HepG2 (cell line): ENCODE measurements around the gene CUL1. TPM values are rescaled to one million over a fixed set of nuclear protein-coding genes. Genes with fewer than 3 reads are reported as not detected.

Source experiments
- ATAC-seq: fragments of 200-7000 bp; cut with Tn5 transposase; 3 replicates; pipeline ENCODE4 v1.9.1; 2020; ENCODE audit warnings: mild to moderate bottlenecking, moderate library complexity
- BruUV-seq: library from RNA; stranded (reverse); fragments of 400-500 nt; replicated peaks from 2 replicates; lab custom pipeline; 2021; lab: Mats Ljungman, UMichigan
- CTCF ChIA-PET: fragments of 300-600 bp; formaldehyde crosslinking; extraction: SDS; loops from one replicate; lab custom pipeline; 2021; ENCODE audit warnings: low total read pairs, inconsistent platforms, low intra/inter-chr PET ratio; lab: Yijun Ruan, JAX
- POLR2A ChIA-PET: fragments of 350-600 bp; sonication (Branson Sonifier 250); formaldehyde crosslinking; loops from one replicate; lab custom pipeline; 2020; ENCODE audit warnings: antibody characterized with exemption, inconsistent platforms; lab: Yijun Ruan, JAX
- DNase-seq: peaks from one replicate; pipeline ENCODE4 v3.0.0-alpha.2; 2015; ENCODE audit warnings: low spot score
- FAIRE-seq: peaks from 3 replicates; lab custom pipeline; 2011; peaks lifted over from hg19 to GRCh38; lab: Jason Lieb, UNC
- H2AFZ ChIP-seq: one replicate; pipeline ENCODE4 v1.6.1; 2011; ENCODE audit warnings: low read length, inconsistent platforms
- H3K27ac ChIP-seq: fragments of 300-600 bp; 3 replicates; pipeline ENCODE4 v1.8.0; 2011; ENCODE audit warnings: mixed run types, mild to moderate bottlenecking, mixed read lengths, low read length, inconsistent platforms; ENCODE audit not compliant: insufficient read depth; ENCODE audit errors: extremely low read length
- H3K27me3 ChIP-seq, 2 experiments: fragments of 200-600 bp in 1 of 2; 2 replicates in 1 of 2; 3 replicates in 1 of 2; pipeline versions ENCODE4 v1.6.0 to v1.8.0; 2011; ENCODE audit warnings: low read length in 2 of 2, mild to moderate bottlenecking in 2 of 2, moderate library complexity in 2 of 2, inconsistent platforms in 1 of 2; ENCODE audit not compliant: insufficient read depth in 2 of 2, control insufficient read depth in 1 of 2
- H3K36me3 ChIP-seq, 2 experiments: fragments of 200-600 bp in 1 of 2; replicated peaks in 1 of 2; 2 replicates in 1 of 2; 3 replicates in 1 of 2; pipeline versions ENCODE4 v1.5.1 to v1.8.0; 2011; ENCODE audit warnings: low read length in 2 of 2, inconsistent platforms in 1 of 2; ENCODE audit not compliant: insufficient read depth in 2 of 2, control insufficient read depth in 1 of 2
- H3K4me1 ChIP-seq: 2 replicates; pipeline ENCODE4 v1.5.1; 2012; ENCODE audit warnings: low read length, inconsistent platforms; ENCODE audit not compliant: insufficient read depth
- H3K4me2 ChIP-seq: 2 replicates; pipeline ENCODE4 v1.6.0; 2011; ENCODE audit warnings: low read depth, low read length, inconsistent platforms
- H3K4me3 ChIP-seq, 3 experiments: fragments of 200-600 bp in 1 of 3; sonication (generic), shearing (Covaris generic) in 1 of 3; replicated peaks in 1 of 3; 2 replicates each; pipeline ENCODE4 v1.5.1; 2011 to 2016; ENCODE audit warnings: low read length in 3 of 3, inconsistent platforms in 2 of 3, low read depth in 2 of 3, mild to moderate bottlenecking in 2 of 3, control low read depth in 1 of 3, mixed read lengths in 1 of 3; ENCODE audit not compliant: insufficient read depth in 1 of 3
- H3K79me2 ChIP-seq: one replicate; pipeline ENCODE4 v1.6.1; 2011; ENCODE audit warnings: low read length, inconsistent platforms; ENCODE audit not compliant: insufficient read depth
- H3K9ac ChIP-seq: 2 replicates; pipeline ENCODE4 v1.6.0; 2011; ENCODE audit warnings: mild to moderate bottlenecking, low read depth, low read length, inconsistent platforms; ENCODE audit not compliant: insufficient read depth
- H3K9me3 ChIP-seq: 2 replicates; pipeline ENCODE4 v1.5.1; 2012; ENCODE audit warnings: mild to moderate bottlenecking, low read length
- H4K20me1 ChIP-seq: 2 replicates; pipeline ENCODE4 v1.6.0; 2011; ENCODE audit warnings: inconsistent platforms, mild to moderate bottlenecking, low read length, moderate library complexity; ENCODE audit not compliant: insufficient read depth
- ASH2L ChIP-seq: fragments of 300-600, 200-600 bp; sonication (generic); IDR thresholded peaks from 2 replicates; pipeline ENCODE4 v1.7.0; 2017; ENCODE audit warnings: low read depth, mild to moderate bottlenecking, moderate library complexity, mixed read lengths, low read length; ENCODE audit not compliant: insufficient read length
- EED ChIP-seq: sonication (generic); formaldehyde crosslinking; IDR thresholded peaks from 2 replicates; pipeline ENCODE4 v1.5.0; 2020; ENCODE audit warnings: mild to moderate bottlenecking, missing genetic modification reagents
- GABPB1 ChIP-seq: IDR thresholded peaks from 2 replicates; pipeline ENCODE4 v1.6.1; 2016; ENCODE audit warnings: mild to moderate bottlenecking, missing genetic modification reagents, moderate library complexity, missing compliant biosample characterization
- KDM5A ChIP-seq: fragments of 200-600 bp; sonication (generic); IDR thresholded peaks from 2 replicates; pipeline ENCODE4 v1.7.0; 2018; ENCODE audit warnings: antibody characterized with exemption, mild to moderate bottlenecking, low read length, borderline replicate concordance
- PAF1 ChIP-seq: IDR thresholded peaks from 2 replicates; pipeline ENCODE4 v1.6.1; 2016; ENCODE audit warnings: missing genetic modification reagents, missing compliant biosample characterization
- POLR2G ChIP-seq: fragments of 200-400 bp; formaldehyde crosslinking; IDR thresholded peaks from 2 replicates; pipeline ENCODE4 v1.6.1; 2018; ENCODE audit warnings: mild to moderate bottlenecking, low read depth, low read length, moderate library complexity
- SCMH1 ChIP-seq: sonication (generic); formaldehyde crosslinking; IDR thresholded peaks from 2 replicates; pipeline ENCODE4 v1.9.0; 2021; ENCODE audit warnings: missing genetic modification reagents, mild to moderate bottlenecking, borderline replicate concordance
- SMAD1 ChIP-seq: sonication (generic); formaldehyde crosslinking; IDR thresholded peaks from 2 replicates; pipeline ENCODE4 v1.4.0; 2020; ENCODE audit warnings: missing genetic modification reagents, low read depth, mild to moderate bottlenecking, borderline replicate concordance
- ZBTB7B ChIP-seq: sonication (generic); formaldehyde crosslinking; IDR thresholded peaks from 2 replicates; pipeline ENCODE4 v1.4.0; 2020; ENCODE audit warnings: missing genetic modification reagents
- ZNF160 ChIP-seq: sonication (generic); formaldehyde crosslinking; IDR thresholded peaks from 2 replicates; pipeline ENCODE4 v1.8.0; 2022; ENCODE audit warnings: mild to moderate bottlenecking, inconsistent platforms, missing genetic modification reagents
- ZNF224 ChIP-seq: sonication (generic); formaldehyde crosslinking; IDR thresholded peaks from 2 replicates; pipeline ENCODE4 v1.5.0; 2020; ENCODE audit warnings: mild to moderate bottlenecking, missing genetic modification reagents
- ZNF234 ChIP-seq: sonication (generic); formaldehyde crosslinking; conservative IDR thresholded peaks from 2 replicates; pipeline ENCODE4 v1.5.1; 2020; ENCODE audit warnings: mild to moderate bottlenecking, missing genetic modification reagents
- ZNF790 ChIP-seq: sonication (generic); formaldehyde crosslinking; IDR thresholded peaks from 2 replicates; pipeline ENCODE4 v1.8.0; 2022; ENCODE audit warnings: missing genetic modification reagents, mild to moderate bottlenecking, borderline replicate concordance
- ZNF83 ChIP-seq: sonication (generic); formaldehyde crosslinking; IDR thresholded peaks from 2 replicates; pipeline ENCODE4 v1.4.0; 2020; ENCODE audit warnings: missing genetic modification reagents, mild to moderate bottlenecking, borderline replicate concordance
- WGBS: methylation state at CpG from one replicate; pipeline ENCODE4 v1.1.6; 2017; ENCODE audit warnings: low lambda C conversion rate; 5-methylcytosine and 5-hydroxymethylcytosine counted together
- in situ Hi-C: cut with HindIII; loops from 2 replicates; pipeline ENCODE4 v1.10.0; 2017; ENCODE audit warnings: low pct_unique_long_range_greater_than_20kb; ENCODE audit not compliant: extremely low pct_ligation_motif_present
- intact Hi-C: fragments of 100-400 bp; cut with micrococcal nuclease; formaldehyde crosslinking; loops from one replicate; pipeline ENCODE4 v1.10.0; 2022; ENCODE audit not compliant: unreplicated experiment
- polyA plus RNA-seq, 8 experiments: library from polyadenylated mRNA; depleted of rRNA in 3 of 8; stranded (reverse) in 7 of 8; unstranded in 1 of 8; fragments of >200 nt; fragmentation: Illumina TruSeq in 4 of 8; extraction: Trizol in 4 of 8; gene quantifications; 2 replicates each; pipeline versions ENCODE4 v1.2.1 to v1.2.3, GENCODE V29; 2011 to 2016; ENCODE audit warnings: low read depth in 4 of 8, missing spikeins in 1 of 8, mixed read lengths in 1 of 8; ENCODE audit not compliant: insufficient read depth in 1 of 8
- total RNA-seq, 5 experiments: library from RNA; depleted of rRNA; stranded (reverse); fragments of >200 nt; fragmentation: Illumina TruSeq; extraction: Trizol; gene quantifications; 2 replicates each; pipeline ENCODE4 v1.2.3, GENCODE V29; 2016; ENCODE audit warnings: low read depth in 1 of 5
- TF ChIP-seq, protein P1 (sequence below): sonication (generic); formaldehyde crosslinking; IDR thresholded peaks from 2 replicates; pipeline ENCODE4 v1.9.0; 2021; ENCODE audit warnings: missing genetic modification reagents, mild to moderate bottlenecking, borderline replicate concordance
- TF ChIP-seq, protein P2 (sequence below): IDR thresholded peaks from 2 replicates; pipeline ENCODE4 v1.6.1; 2016; ENCODE audit warnings: control low read depth
- TF ChIP-seq, protein P3 (sequence below): sonication (generic); formaldehyde crosslinking; IDR thresholded peaks from 2 replicates; pipeline ENCODE4 v1.5.1; 2020; ENCODE audit warnings: missing genetic modification reagents, mild to moderate bottlenecking, borderline replicate concordance

CUL1 gene
- total and polyA plus RNA-seq, 2 of the 13 experiments (the other 11 are each of a cell fraction or from before 2014, with no cell fraction given): 30.1 to 45.9 TPM

DNA sequence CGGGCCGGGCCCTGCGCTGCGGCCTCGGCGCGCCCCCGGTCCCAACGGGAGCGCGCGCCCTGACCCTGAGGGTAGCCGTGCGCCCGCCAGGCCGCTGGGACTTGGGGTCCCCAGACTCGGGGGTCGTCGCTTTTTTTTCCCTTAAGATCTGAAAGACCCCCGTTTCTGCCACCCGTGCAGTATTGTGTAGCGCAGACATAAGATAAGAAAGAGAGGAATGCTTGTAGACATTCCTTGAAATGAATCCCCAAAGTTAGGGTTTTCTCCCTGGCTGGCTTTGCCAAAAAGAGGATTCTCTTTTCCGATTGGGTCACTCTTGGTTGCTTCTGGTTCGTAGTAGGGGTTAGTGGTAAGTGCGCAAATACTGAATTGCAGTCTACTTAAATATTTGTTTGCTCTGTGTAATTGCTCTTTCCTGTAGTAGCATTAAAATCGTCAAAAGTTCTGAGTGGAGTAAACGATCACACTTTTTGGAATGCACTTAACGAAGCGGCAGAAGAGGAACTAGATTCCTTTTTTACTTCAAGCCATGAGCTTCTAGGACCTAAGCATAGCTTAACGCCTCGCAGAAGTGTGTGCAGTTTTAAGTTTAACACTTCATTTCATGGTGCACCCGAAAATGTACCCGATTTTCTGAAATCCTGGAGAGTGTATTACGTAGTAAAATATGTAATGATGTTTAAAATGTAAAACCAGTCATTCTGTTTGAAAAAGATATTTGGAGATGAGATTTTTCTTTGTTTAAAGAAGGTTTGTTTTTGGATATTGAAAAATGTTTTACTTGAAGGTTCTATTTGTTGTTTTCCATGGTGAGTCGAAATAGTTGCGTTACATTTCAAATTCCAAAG is 1.3 kb downstream of the CUL1 start:
- Histone ChIP-seq H3K4me3 (peak overlapping the region; percentile 84 to 89 (median 88)), H2AFZ (no peak overlapping the region), H3K27ac (peak overlapping the region; percentile 98), H3K4me1 (peaks cover 62% of the 10 kb centered on the region), H3K27me3 (no peaks in the 10 kb centered on the region), H3K79me2 (peaks cover 58% of the 10 kb centered on the region), H3K9ac (peak overlapping the region; percentile 99), H3K9me3 (no peaks in the 10 kb centered on the region), H3K36me3 (no peaks in the 10 kb centered on the region), H4K20me1 (peaks cover 32% of the 10 kb centered on the region), H3K4me2 (peak overlapping the region; percentile 78)
- CTCF ChIA-PET: no interaction called here
- intact Hi-C loops (loop anchor here (2.0 to 10.0 kb wide), 3 partner anchors 21 to 265 kb away; no protein-coding TSS in a partner anchor), in situ Hi-C loops (loop anchor here (5.0 kb wide), 1 partner anchor 47 kb away; no protein-coding TSS in a partner anchor)
- BruUV-seq: TSS peak; percentile 47
- ATAC-seq (peak; percentile 12), DNase-seq (peak; percentile 33), FAIRE-seq (peak; percentile 28)
- under 1% methylated on average over 20 of the region's 36 CpGs for WGBS
- POLR2A ChIA-PET: interaction anchor here (1.4 to 1.8 kb wide), 3 partner anchors 8 to 241 kb away, joined by 3 to 7 read pairs (median 5); no protein-coding TSS in a partner anchor
- TF ChIP-seq PAF1 (CRISPR knock-in tag) (no peak), ZBTB7B (CRISPR knock-in tag) (peak; percentile 72; the same call in 1 of the 2 replicates), ZNF234 (CRISPR knock-in tag) (no peak), EED (CRISPR knock-in tag) (no peak), KDM5A (peak; percentile 44; the same call in 1 of the 2 replicates), ZNF224 (CRISPR knock-in tag) (no peak), ZNF160 (CRISPR knock-in tag) (no peak), POLR2G (peak; percentile 15; the same call in 1 of the 2 replicates), ASH2L (peak; percentile 72), ZNF83 (CRISPR knock-in tag) (no peak), GABPB1 (no peak), ZNF790 (CRISPR knock-in tag) (no peak), SCMH1 (CRISPR knock-in tag) (no peak), SMAD1 (CRISPR knock-in tag) (peak; percentile 61; the same call in 1 of the 2 replicates)
- TF ChIP-seq, protein P1, sequence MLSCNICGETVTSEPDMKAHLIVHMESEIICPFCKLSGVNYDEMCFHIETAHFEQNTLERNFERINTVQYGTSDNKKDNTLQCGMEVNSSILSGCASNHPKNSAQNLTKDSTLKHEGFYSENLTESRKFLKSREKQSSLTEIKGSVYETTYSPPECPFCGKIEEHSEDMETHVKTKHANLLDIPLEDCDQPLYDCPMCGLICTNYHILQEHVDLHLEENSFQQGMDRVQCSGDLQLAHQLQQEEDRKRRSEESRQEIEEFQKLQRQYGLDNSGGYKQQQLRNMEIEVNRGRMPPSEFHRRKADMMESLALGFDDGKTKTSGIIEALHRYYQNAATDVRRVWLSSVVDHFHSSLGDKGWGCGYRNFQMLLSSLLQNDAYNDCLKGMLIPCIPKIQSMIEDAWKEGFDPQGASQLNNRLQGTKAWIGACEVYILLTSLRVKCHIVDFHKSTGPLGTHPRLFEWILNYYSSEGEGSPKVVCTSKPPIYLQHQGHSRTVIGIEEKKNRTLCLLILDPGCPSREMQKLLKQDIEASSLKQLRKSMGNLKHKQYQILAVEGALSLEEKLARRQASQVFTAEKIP: no peak
- TF ChIP-seq, protein P2, sequence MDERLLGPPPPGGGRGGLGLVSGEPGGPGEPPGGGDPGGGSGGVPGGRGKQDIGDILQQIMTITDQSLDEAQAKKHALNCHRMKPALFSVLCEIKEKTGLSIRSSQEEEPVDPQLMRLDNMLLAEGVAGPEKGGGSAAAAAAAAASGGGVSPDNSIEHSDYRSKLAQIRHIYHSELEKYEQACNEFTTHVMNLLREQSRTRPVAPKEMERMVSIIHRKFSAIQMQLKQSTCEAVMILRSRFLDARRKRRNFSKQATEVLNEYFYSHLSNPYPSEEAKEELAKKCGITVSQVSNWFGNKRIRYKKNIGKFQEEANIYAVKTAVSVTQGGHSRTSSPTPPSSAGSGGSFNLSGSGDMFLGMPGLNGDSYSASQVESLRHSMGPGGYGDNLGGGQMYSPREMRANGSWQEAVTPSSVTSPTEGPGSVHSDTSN (CRISPR knock-in tag): no peak
- TF ChIP-seq, protein P3, sequence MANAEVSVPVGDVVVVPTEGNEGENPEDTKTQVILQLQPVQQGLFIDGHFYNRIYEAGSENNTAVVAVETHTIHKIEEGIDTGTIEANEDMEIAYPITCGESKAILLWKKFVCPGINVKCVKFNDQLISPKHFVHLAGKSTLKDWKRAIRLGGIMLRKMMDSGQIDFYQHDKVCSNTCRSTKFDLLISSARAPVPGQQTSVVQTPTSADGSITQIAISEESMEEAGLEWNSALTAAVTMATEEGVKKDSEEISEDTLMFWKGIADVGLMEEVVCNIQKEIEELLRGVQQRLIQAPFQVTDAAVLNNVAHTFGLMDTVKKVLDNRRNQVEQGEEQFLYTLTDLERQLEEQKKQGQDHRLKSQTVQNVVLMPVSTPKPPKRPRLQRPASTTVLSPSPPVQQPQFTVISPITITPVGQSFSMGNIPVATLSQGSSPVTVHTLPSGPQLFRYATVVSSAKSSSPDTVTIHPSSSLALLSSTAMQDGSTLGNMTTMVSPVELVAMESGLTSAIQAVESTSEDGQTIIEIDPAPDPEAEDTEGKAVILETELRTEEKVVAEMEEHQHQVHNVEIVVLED: 0 out of 2 replicates have a peak, but pooled peaks have one; percentile 1
